NOMO-1 (cell line): ENCODE measurements around the gene HIF1A.
A peak's percentile ranks its signal among the peaks of the same experiment; 100 is the strongest.
"Not testable (repeated sequence)": the region's sequence is repeated elsewhere in the genome, so short reads cannot be mapped to it uniquely, and the experiment has no call there.

Source experiments
- DNase-seq, 2 experiments: peaks; one replicate each; lab custom pipeline; 2025; ENCODE audit not compliant: unreplicated experiment in 2 of 2; lab: John Stamatoyannopoulos, UW

Gene HIF1A

GRCh38 chr14:61706096-61706690 lies 10.9 kb downstream of the HIF1A start:
- DNase-seq, result no peak

- not testable (repeated sequence) for DNase-seq
Measured at GRCh38 chr14:61707774-61708173, 12.5 kb downstream of the HIF1A start.

- DNase-seq, result not testable (repeated sequence)
Measured at GRCh38 chr14:61708693-61709092, 13.4 kb downstream of the HIF1A start.

GRCh38 chr14:61710853-61711817 lies 15.8 kb downstream of the HIF1A start:
- no peak for DNase-seq

GRCh38 chr14:61712137-61712536 lies 16.8 kb downstream of the HIF1A start:
- DNase-seq, result no peak

GRCh38 chr14:61713724-61714437 lies 18.6 kb downstream of the HIF1A start:
- DNase-seq, result no peak

GRCh38 chr14:61716956-61717355 lies 21.6 kb downstream of the HIF1A start:
- DNase-seq, result no peak

- DNase-seq, result no peak
Measured at GRCh38 chr14:61718039-61718438, 22.7 kb downstream of the HIF1A start.

GRCh38 chr14:61719344-61720293 lies 24.3 kb downstream of the HIF1A start:
- DNase-seq, result no peak

GRCh38 chr14:61720294-61720661 lies 25.0 kb downstream of the HIF1A start:
- no peak for DNase-seq

GRCh38 chr14:61720741-61721140 lies 25.4 kb downstream of the HIF1A start:
- no peak for DNase-seq

- no peak for DNase-seq
Measured at GRCh38 chr14:61724133-61724532, 28.8 kb downstream of the HIF1A start.

GRCh38 chr14:61726778-61727658 lies 31.7 kb downstream of the HIF1A start:
- no peak for DNase-seq

- peak in 1 of 2 experiments; percentile 3 for DNase-seq
Measured at GRCh38 chr14:61730756-61731373, 35.6 kb downstream of the HIF1A start.

- DNase-seq, result no peak
Measured at GRCh38 chr14:61733972-61734371, 38.7 kb downstream of the HIF1A start.

GRCh38 chr14:61736751-61737150 lies 41.4 kb downstream of the HIF1A start:
- DNase-seq, result no peak

- peak; percentile 12 to 61 for DNase-seq
Measured at GRCh38 chr14:61737915-61738314, 42.6 kb downstream of the HIF1A start.

GRCh38 chr14:61739133-61739532 lies 43.8 kb downstream of the HIF1A start:
- DNase-seq, result no peak

GRCh38 chr14:61742371-61742770 lies 47.1 kb downstream of the HIF1A start:
- DNase-seq, result no peak
